ENCODE data around the gene FBXO46.
A peak's percentile ranks its signal among the peaks of the same experiment; 100 is the strongest.

The FBXO46 gene

DNA sequence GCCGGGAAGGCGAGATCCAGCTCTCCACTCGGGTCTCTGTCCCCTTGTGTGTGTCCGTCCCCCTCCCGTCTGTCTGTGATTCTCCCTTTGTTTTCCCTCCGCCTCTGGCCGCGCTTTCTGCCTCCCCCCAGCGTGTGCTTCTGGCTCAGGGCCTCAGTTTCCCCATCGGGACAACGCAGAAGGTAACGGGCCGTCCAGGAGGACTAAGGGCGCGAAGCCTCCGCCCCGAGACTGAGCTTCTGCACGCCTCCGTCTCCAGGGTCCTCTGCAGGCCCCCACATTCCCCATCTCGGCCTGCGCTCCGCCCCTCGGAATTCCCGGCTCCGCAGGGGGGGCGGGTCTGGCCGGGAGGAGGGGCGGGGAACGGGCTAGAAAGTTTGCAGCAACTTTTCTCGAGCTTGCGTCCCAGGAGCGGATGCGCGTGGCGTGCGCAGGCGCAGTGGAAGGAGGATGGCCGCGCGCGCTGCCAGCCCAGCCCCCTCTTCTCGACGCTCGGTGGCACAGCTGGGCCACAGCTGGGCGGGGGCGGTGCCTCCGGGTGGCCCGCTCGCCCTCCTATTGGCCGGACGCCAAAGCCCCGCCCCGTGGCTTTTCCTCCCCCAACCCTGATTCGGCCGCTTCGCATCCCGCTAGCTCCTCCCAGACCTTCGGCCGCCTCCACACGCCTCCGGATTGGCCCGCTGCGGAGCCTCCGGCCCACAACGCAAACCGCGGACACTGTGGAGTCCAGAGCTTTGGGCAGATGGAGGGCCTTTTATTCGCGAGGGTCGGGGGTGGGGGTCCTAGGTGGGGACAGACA is 38.5 kb upstream of the FBXO46 start, which contains the start of gene SIX5:
Gene SIX5, minus strand, starts transcription at position 269 of the 799 bp plus-strand sequence. CDS start 408 bp downstream, outside the sequence.
- peak within 1 kb of the TSS; percentile 84 for H3K4me3 ChIP-seq (ENCODE audit: low read depth, low read length)
- TF ChIP-seq, protein P1, sequence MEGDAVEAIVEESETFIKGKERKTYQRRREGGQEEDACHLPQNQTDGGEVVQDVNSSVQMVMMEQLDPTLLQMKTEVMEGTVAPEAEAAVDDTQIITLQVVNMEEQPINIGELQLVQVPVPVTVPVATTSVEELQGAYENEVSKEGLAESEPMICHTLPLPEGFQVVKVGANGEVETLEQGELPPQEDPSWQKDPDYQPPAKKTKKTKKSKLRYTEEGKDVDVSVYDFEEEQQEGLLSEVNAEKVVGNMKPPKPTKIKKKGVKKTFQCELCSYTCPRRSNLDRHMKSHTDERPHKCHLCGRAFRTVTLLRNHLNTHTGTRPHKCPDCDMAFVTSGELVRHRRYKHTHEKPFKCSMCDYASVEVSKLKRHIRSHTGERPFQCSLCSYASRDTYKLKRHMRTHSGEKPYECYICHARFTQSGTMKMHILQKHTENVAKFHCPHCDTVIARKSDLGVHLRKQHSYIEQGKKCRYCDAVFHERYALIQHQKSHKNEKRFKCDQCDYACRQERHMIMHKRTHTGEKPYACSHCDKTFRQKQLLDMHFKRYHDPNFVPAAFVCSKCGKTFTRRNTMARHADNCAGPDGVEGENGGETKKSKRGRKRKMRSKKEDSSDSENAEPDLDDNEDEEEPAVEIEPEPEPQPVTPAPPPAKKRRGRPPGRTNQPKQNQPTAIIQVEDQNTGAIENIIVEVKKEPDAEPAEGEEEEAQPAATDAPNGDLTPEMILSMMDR (conservative IDR thresholded peaks at IDR 0.05; ENCODE audit: low read depth, low read length): no peak
- DNase-seq (ENCODE audit: low read depth): peak; percentile 99

DNA sequence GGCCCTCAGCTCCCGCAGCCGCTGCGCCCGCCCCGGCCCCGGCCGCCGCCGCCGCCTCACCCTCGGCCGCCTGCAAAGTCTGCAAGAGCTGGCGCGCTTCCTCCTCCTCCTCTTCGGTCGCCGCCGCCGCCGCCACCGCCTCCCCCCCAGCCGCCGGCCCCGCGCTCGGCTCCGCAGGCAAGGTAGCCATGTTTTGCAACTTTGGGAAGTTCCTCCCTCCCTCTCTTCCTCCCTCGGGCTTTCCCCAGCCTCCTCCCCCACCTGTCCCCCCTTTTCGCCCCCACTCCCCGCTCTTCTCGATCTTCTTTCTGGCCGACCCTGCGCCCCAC is 37.9 kb upstream of the FBXO46 start:
- TF ChIP-seq, protein P1 (conservative IDR thresholded peaks at IDR 0.05; ENCODE audit: low read depth, low read length): no peak
- peak overlapping the region; percentile 84 for H3K4me3 ChIP-seq (ENCODE audit: low read depth, low read length)
- DNase-seq (ENCODE audit: low read depth): peak; percentile 52

- peak; percentile 81 for DNase-seq (ENCODE audit: low read depth)
- H3K4me3 ChIP-seq (ENCODE audit: low read depth, low read length): peak overlapping the region; percentile 84
- TF ChIP-seq, protein P1 (conservative IDR thresholded peaks at IDR 0.05; ENCODE audit: low read depth, low read length): no peak
These were observed 37.4 kb upstream of the FBXO46 start for GRCh38 chr19:45767881-45768654.

- H3K4me3 ChIP-seq (ENCODE audit: low read depth, low read length): peak overlapping the region; percentile 84
- DNase-seq (ENCODE audit: low read depth): peak; percentile 91
- TF ChIP-seq, protein P1 (conservative IDR thresholded peaks at IDR 0.05; ENCODE audit: low read depth, low read length): no peak
These were observed 36.7 kb upstream of the FBXO46 start for GRCh38 chr19:45767410-45767880.

GRCh38 chr19:45766869-45767346 is 36.2 kb upstream of the FBXO46 start:
- TF ChIP-seq, protein P1 (conservative IDR thresholded peaks at IDR 0.05; ENCODE audit: low read depth, low read length): no peak
- peak; percentile 40 for DNase-seq (ENCODE audit: low read depth)
- H3K4me3 ChIP-seq (ENCODE audit: low read depth, low read length): peak overlapping the region; percentile 84

DNA sequence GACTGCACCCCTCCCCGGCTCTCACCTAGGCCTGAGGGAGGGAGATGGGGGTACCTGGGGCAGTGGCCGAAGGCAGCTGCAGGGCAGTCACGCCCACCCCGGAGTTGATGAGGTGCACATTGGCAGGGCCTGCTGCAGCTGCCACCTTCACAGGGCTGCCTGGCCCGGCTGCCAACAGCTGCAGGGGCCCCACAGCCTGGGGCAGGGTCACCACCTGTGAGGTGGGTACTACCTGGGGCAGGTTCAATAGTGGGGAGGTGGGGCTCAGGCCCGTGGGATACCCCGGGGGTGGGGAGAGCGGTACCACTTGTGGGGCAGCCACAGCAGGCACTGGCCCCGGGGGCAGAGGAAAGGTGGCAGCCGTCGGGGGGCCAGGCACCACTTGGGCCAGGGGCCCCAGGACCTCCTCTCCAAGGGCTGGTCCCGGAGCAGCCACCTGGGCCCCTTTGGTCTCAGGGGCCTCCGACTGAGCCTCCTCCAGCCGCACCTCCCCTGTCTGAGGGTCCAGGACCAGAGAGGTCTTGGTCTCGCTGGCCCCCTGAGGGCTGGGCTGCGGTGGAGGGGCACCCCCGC is 35.7 kb upstream of the FBXO46 start:
- TF ChIP-seq, protein P1 (conservative IDR thresholded peaks at IDR 0.05; ENCODE audit: low read depth, low read length): no peak
- H3K4me3 ChIP-seq (ENCODE audit: low read depth, low read length): peak overlapping the region; percentile 84
- no peak for DNase-seq (ENCODE audit: low read depth)
